Endometrium (tissue), 2 donors: ENCODE measurements around the gene FAAH2.
"Not testable (repeated sequence)": the region's sequence is repeated elsewhere in the genome, so short reads cannot be mapped to it uniquely, and the experiment has no call there.

Source experiments
- FAIRE-seq: peaks from 2 replicates; lab custom pipeline; 2012; peaks lifted over from hg19 to GRCh38; lab: Jason Lieb, UNC
- donor health status: control.
- donor health status: control.

FAAH2 gene

GRCh38 chrX:57380026-57380796 lies 93.7 kb downstream of the FAAH2 start:
- no peak for FAIRE-seq

GRCh38 chrX:57394162-57394561 lies 107.7 kb downstream of the FAAH2 start:
- FAIRE-seq = not testable (repeated sequence)

GRCh38 chrX:57403191-57403590 lies 116.7 kb downstream of the FAAH2 start:
- FAIRE-seq = not testable (repeated sequence)

- FAIRE-seq = no peak
Observed at GRCh38 chrX:57406149-57406548, 119.6 kb downstream of the FAAH2 start.

- FAIRE-seq = no peak
Observed at GRCh38 chrX:57417827-57418226, 131.3 kb downstream of the FAAH2 start.

GRCh38 chrX:57422289-57422688 lies 135.8 kb downstream of the FAAH2 start:
- no peak for FAIRE-seq

GRCh38 chrX:57422790-57423189 lies 136.3 kb downstream of the FAAH2 start:
- FAIRE-seq = no peak

- no peak for FAIRE-seq
Observed at GRCh38 chrX:57445076-57445475, 158.6 kb downstream of the FAAH2 start.

GRCh38 chrX:57445832-57446231 lies 159.3 kb downstream of the FAAH2 start:
- FAIRE-seq = no peak

- FAIRE-seq = no peak
Observed at GRCh38 chrX:57447856-57448255, 161.3 kb downstream of the FAAH2 start.

GRCh38 chrX:57451426-57452020 lies 165.0 kb downstream of the FAAH2 start:
- FAIRE-seq = no peak

GRCh38 chrX:57453901-57454300 lies 167.4 kb downstream of the FAAH2 start:
- FAIRE-seq = no peak

- FAIRE-seq = no peak
Observed at GRCh38 chrX:57481514-57481913, 195.0 kb downstream of the FAAH2 start.

- FAIRE-seq = no peak
Observed at GRCh38 chrX:57516491-57516890, 230.0 kb downstream of the FAAH2 start.

GRCh38 chrX:57519578-57520118 lies 233.1 kb downstream of the FAAH2 start:
- no peak for FAIRE-seq

GRCh38 chrX:57528670-57529255 lies 242.3 kb downstream of the FAAH2 start:
- FAIRE-seq = no peak
